ENCODE results near the gene CMIP. TPM values are rescaled to one million over a fixed set of nuclear protein-coding genes. Genes with fewer than 3 reads are reported as not detected.
A peak's percentile ranks its signal among the peaks of the same experiment; 100 is the strongest.

The CMIP gene
- total RNA-seq, 1 donor from 2014 or later = 163 TPM

GRCh38 chr16:81650982-81651562, 206.5 kb downstream of the CMIP start:
- H3K4me3 Mint-ChIP-seq (ENCODE audit: unreplicated experiment) = peak overlapping the region; percentile 63
- peaks cover 45% of the 10 kb centered on the region for H3K4me1 Mint-ChIP-seq (ENCODE audit: low read depth, unreplicated experiment)
- no peaks in the 10 kb centered on the region for H3K36me3 Mint-ChIP-seq (ENCODE audit: unreplicated experiment)
- peaks cover 11% of the 10 kb centered on the region for H3K9me3 Mint-ChIP-seq (ENCODE audit: unreplicated experiment)
- peak; percentile 87 for DNase-seq
- peak overlapping the region; percentile 80 for H3K27ac Mint-ChIP-seq (ENCODE audit: unreplicated experiment)
- peaks cover 10% of the 10 kb centered on the region for H3K27me3 Mint-ChIP-seq (ENCODE audit: unreplicated experiment)
- no peak for TF ChIP-seq CTCF (IDR thresholded peaks at IDR 0.05; ENCODE audit: partially characterized antibody, unreplicated experiment)

DNA sequence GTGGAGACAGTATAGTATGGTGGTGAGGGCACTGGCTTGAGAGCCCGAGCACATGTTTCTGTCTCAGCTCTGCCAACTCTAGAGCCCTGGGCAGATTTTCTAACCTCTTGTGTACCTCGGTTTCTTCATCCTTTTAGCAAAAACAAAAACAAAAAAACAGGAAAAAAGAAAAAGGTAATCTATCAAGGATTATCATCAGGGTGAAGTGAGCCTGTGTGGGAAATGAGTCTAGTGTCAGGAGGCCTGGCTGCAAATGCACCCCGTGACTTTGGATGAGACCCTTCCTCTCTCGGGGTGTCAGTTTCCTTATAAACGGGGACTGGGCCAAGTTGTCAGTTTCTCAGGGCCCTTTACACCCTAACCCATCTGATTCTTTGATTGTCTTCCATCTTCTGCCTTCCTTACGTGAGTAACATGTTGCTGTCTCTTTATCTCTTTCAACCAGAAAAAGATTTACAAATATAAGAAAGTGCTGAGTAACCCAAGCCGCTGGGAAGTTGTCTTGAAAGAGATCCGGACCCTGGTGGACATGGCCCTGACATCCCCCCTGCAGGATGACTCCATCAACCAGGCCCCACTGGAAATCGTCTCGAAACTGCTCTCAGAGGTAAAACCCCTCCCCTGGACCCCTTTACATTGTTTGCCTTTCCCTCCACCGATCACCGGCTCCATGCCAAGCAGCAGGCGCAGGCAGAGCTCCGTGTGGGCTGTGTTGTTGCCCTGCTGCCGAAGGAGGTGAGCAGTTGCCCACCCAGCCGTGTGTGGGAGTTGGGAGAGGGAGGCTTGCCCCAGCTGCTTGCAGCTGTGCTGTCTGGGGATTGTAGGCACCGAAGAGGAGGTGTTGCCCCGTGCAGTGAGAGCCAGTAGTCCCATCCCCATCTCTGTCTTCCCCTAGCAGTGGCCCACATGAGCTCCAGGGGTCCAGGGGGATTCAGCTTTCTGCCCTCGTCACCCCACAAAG, 207.4 kb downstream of the CMIP start:
- no peak for TF ChIP-seq CTCF (IDR thresholded peaks at IDR 0.05; ENCODE audit: partially characterized antibody, unreplicated experiment)
- DNase-seq = no peak
- peak overlapping the region; percentile 30 for H3K4me3 Mint-ChIP-seq (ENCODE audit: unreplicated experiment)
- H3K4me1 Mint-ChIP-seq (ENCODE audit: low read depth, unreplicated experiment) = peaks cover 47% of the 10 kb centered on the region
- peaks cover 11% of the 10 kb centered on the region for H3K9me3 Mint-ChIP-seq (ENCODE audit: unreplicated experiment)
- peaks cover 10% of the 10 kb centered on the region for H3K27me3 Mint-ChIP-seq (ENCODE audit: unreplicated experiment)
- H3K27ac Mint-ChIP-seq (ENCODE audit: unreplicated experiment) = peak overlapping the region; percentile 80
- H3K36me3 Mint-ChIP-seq (ENCODE audit: unreplicated experiment) = no peaks in the 10 kb centered on the region

DNA sequence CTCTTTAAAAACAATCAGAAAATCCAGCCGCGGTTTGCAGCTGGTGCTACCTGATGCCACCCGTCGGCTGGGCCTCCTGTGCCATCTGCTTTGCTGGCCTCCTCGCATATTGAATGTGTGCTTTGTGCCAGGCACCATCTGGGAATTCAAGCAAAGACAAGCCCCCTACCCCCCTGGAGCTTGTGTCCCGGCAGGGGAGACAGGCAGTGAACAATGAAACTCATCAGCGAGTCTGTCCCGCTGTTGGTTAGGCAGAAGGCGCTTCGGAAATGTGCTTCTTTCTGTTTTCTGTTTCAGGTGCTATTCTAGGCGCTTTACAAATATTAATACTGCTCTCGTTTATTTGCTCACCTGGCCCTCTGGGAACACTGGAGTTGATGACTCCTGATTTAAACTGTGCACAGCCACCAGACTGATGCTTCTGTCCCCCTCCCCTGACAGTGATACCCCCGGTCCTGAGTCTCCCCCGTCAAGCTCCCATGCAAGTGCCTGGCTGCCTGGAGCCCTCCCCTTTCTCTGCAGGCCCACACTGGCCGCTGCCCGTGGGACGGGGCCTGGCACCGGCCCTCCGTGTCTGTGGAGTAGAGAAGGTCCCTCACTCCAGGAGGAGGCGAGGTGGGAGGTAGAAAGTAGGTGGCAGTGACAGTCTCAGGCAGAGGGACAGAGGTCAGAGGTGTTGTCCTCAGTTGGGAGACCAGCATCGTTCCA, 208.3 kb downstream of the CMIP start:
- peak overlapping the region; percentile 52 for H3K27ac Mint-ChIP-seq (ENCODE audit: unreplicated experiment)
- H3K4me1 Mint-ChIP-seq (ENCODE audit: low read depth, unreplicated experiment) = peaks cover 48% of the 10 kb centered on the region
- TF ChIP-seq CTCF (IDR thresholded peaks at IDR 0.05; ENCODE audit: partially characterized antibody, unreplicated experiment) = no peak
- H3K4me3 Mint-ChIP-seq (ENCODE audit: unreplicated experiment) = no peak overlapping the region
- no peak for DNase-seq
- peaks cover 11% of the 10 kb centered on the region for H3K9me3 Mint-ChIP-seq (ENCODE audit: unreplicated experiment)
- H3K36me3 Mint-ChIP-seq (ENCODE audit: unreplicated experiment) = no peaks in the 10 kb centered on the region
- peaks cover 9% of the 10 kb centered on the region for H3K27me3 Mint-ChIP-seq (ENCODE audit: unreplicated experiment)

- peaks cover 9% of the 10 kb centered on the region for H3K27me3 Mint-ChIP-seq (ENCODE audit: unreplicated experiment)
- no peak for DNase-seq
- H3K4me1 Mint-ChIP-seq (ENCODE audit: low read depth, unreplicated experiment) = peaks cover 38% of the 10 kb centered on the region
- peaks cover 11% of the 10 kb centered on the region for H3K9me3 Mint-ChIP-seq (ENCODE audit: unreplicated experiment)
- no peak overlapping the region for H3K4me3 Mint-ChIP-seq (ENCODE audit: unreplicated experiment)
- H3K36me3 Mint-ChIP-seq (ENCODE audit: unreplicated experiment) = peaks cover 6% of the 10 kb centered on the region
- H3K27ac Mint-ChIP-seq (ENCODE audit: unreplicated experiment) = no peak overlapping the region
- no peak for TF ChIP-seq CTCF (IDR thresholded peaks at IDR 0.05; ENCODE audit: partially characterized antibody, unreplicated experiment)
These were observed 209.7 kb downstream of the CMIP start for GRCh38 chr16:81654346-81654745.

Data from glutamatergic neuron (in vitro differentiated cells).